HEK293 (cell line): ENCODE data around the gene HERC4.

Experiments used
- CTCF ChIA-PET: fragments of 350-600 bp; formaldehyde crosslinking; extraction: SDS; loops from one replicate; lab custom pipeline; 2021; ENCODE audit warnings: antibody characterized with exemption; lab: Yijun Ruan, JAX
- POLR2A ChIA-PET: fragments of 300-600 bp; formaldehyde crosslinking; extraction: SDS; loops from one replicate; lab custom pipeline; 2020; ENCODE audit warnings: antibody characterized with exemption, inconsistent platforms; lab: Yijun Ruan, JAX
- H3K27ac ChIP-seq: fragments of 200-500 bp; sonication (Bioruptor generic); 2 replicates; pipeline ENCODE4 v1.5.1; 2014; ENCODE audit warnings: low read depth, low read length, control low read depth, inconsistent platforms; ENCODE audit errors: extremely low read depth
- H3K36me3 ChIP-seq, 2 experiments: fragments of 200-500 bp in 1 of 2; sonication (Bioruptor generic) in 1 of 2; 1 replicate in 1 of 2; 2 replicates in 1 of 2; pipeline ENCODE4 v1.5.1; 2014 to 2017; ENCODE audit warnings: inconsistent platforms in 2 of 2, low read length in 2 of 2; ENCODE audit not compliant: control insufficient read depth in 2 of 2, insufficient read depth in 1 of 2
- H3K4me1 ChIP-seq: fragments of 200-500 bp; sonication (Bioruptor generic); 2 replicates; pipeline ENCODE4 v1.5.1; 2014; ENCODE audit warnings: mild to moderate bottlenecking, low read length, inconsistent platforms; ENCODE audit not compliant: control insufficient read depth, insufficient read depth
- H3K4me3 ChIP-seq: 2 replicates; pipeline ENCODE4 v1.5.1; 2011; ENCODE audit warnings: low read depth, mild to moderate bottlenecking, control low read depth, low read length, moderate library complexity
- H3K9me3 ChIP-seq: fragments of 200-500 bp; sonication (Bioruptor generic); 2 replicates; pipeline ENCODE4 v1.5.1; 2014; ENCODE audit warnings: low read depth, low read length, inconsistent platforms; ENCODE audit not compliant: control insufficient read depth, insufficient read depth
- GFI1B ChIP-seq: fragments of 450-650 bp; formaldehyde crosslinking; IDR thresholded peaks from 2 replicates; pipeline ENCODE4 v1.5.1; 2016; ENCODE audit warnings: missing biosample characterization, missing genetic modification characterization
- HOXC10 ChIP-seq: sonication (generic); formaldehyde crosslinking; IDR thresholded peaks from 2 replicates; pipeline ENCODE4 v1.8.1; 2023; ENCODE audit warnings: mild to moderate bottlenecking, missing genetic modification reagents
- IKZF3 ChIP-seq: fragments of 450-650 bp; IDR thresholded peaks from 2 replicates; pipeline ENCODE4 v1.5.0; 2018; ENCODE audit warnings: missing biosample characterization, mild to moderate bottlenecking, missing genetic modification characterization, moderate library complexity
- KLF16 ChIP-seq: fragments of 450-650 bp; formaldehyde crosslinking; IDR thresholded peaks from 2 replicates; pipeline ENCODE4 v1.5.1; 2017; ENCODE audit warnings: missing biosample characterization, missing genetic modification characterization
- KLF9 ChIP-seq: fragments of 450-650 bp; formaldehyde crosslinking; IDR thresholded peaks from 2 replicates; pipeline ENCODE4 v1.5.1; 2016; ENCODE audit warnings: missing biosample characterization, missing genetic modification characterization, low read depth
- OSR2 ChIP-seq: fragments of 450-650 bp; formaldehyde crosslinking; IDR thresholded peaks from 2 replicates; pipeline ENCODE4 v1.5.1; 2016; ENCODE audit warnings: missing biosample characterization, missing genetic modification characterization
- OVOL3 ChIP-seq: fragments of 450-650 bp; formaldehyde crosslinking; IDR thresholded peaks from 2 replicates; pipeline ENCODE4 v1.5.1; 2016; ENCODE audit warnings: missing biosample characterization, missing genetic modification characterization
- SETDB1 ChIP-seq: IDR thresholded peaks from one replicate; pipeline ENCODE4 v1.6.1; 2017; ENCODE audit warnings: mild to moderate bottlenecking, low read length, moderate library complexity, mixed read lengths; ENCODE audit not compliant: insufficient read length
- TCF7L2 ChIP-seq: IDR thresholded peaks from 2 replicates; pipeline ENCODE4 v1.6.1; 2011; ENCODE audit warnings: low read depth, mild to moderate bottlenecking, inconsistent platforms, low read length, moderate library complexity, borderline replicate concordance
- YY1 ChIP-seq: fragments of 450-650 bp; formaldehyde crosslinking; IDR thresholded peaks from 2 replicates; pipeline ENCODE4 v1.5.1; 2018; ENCODE audit warnings: missing biosample characterization, missing genetic modification characterization
- ZBTB48 ChIP-seq: fragments of 450-650 bp; formaldehyde crosslinking; IDR thresholded peaks from 2 replicates; pipeline ENCODE4 v1.5.1; 2016; ENCODE audit warnings: missing biosample characterization, missing genetic modification characterization
- ZNF138 ChIP-seq: fragments of 450-650 bp; formaldehyde crosslinking; IDR thresholded peaks from 2 replicates; pipeline ENCODE4 v1.5.1; 2016; ENCODE audit warnings: missing biosample characterization, missing genetic modification characterization, borderline replicate concordance
- ZNF146 ChIP-seq: fragments of 450-650 bp; formaldehyde crosslinking; IDR thresholded peaks from 2 replicates; pipeline ENCODE4 v1.5.1; 2016; ENCODE audit warnings: missing biosample characterization, missing genetic modification characterization
- ZNF335 ChIP-seq: fragments of 450-650 bp; formaldehyde crosslinking; conservative IDR thresholded peaks from 2 replicates; pipeline ENCODE4 v1.5.1; 2016; ENCODE audit warnings: missing biosample characterization, missing genetic modification characterization
- ZNF37A ChIP-seq: fragments of 450-650 bp; IDR thresholded peaks from 2 replicates; pipeline ENCODE4 v1.5.1; 2018; ENCODE audit warnings: missing biosample characterization, missing genetic modification characterization
- ZNF426 ChIP-seq: fragments of 450-650 bp; formaldehyde crosslinking; IDR thresholded peaks from 2 replicates; pipeline ENCODE4 v1.5.1; 2017; ENCODE audit warnings: missing biosample characterization, missing genetic modification characterization, mild to moderate bottlenecking, inconsistent platforms, moderate library complexity
- ZNF530 ChIP-seq: fragments of 450-650 bp; formaldehyde crosslinking; IDR thresholded peaks from 2 replicates; pipeline ENCODE4 v1.5.1; 2016; ENCODE audit warnings: low read depth, missing biosample characterization, missing genetic modification characterization
- ZNF560 ChIP-seq: fragments of 450-650 bp; formaldehyde crosslinking; IDR thresholded peaks from 2 replicates; pipeline ENCODE4 v1.5.1; 2017; ENCODE audit warnings: missing biosample characterization, missing genetic modification characterization, borderline replicate concordance
- ZNF677 ChIP-seq: fragments of 450-650 bp; IDR thresholded peaks from 2 replicates; pipeline ENCODE4 v1.5.0; 2018; ENCODE audit warnings: missing biosample characterization, mild to moderate bottlenecking, missing genetic modification characterization, moderate library complexity
- ZNF792 ChIP-seq: fragments of 450-650 bp; formaldehyde crosslinking; IDR thresholded peaks from 2 replicates; pipeline ENCODE4 v1.5.1; 2016; ENCODE audit warnings: missing biosample characterization, missing genetic modification characterization
- ZNF843 ChIP-seq: fragments of 450-650 bp; formaldehyde crosslinking; IDR thresholded peaks from 2 replicates; pipeline ENCODE4 v1.5.1; 2016; ENCODE audit warnings: missing biosample characterization, missing genetic modification characterization
- TF ChIP-seq, protein P1 (sequence below): fragments of 450-650 bp; formaldehyde crosslinking; IDR thresholded peaks from 2 replicates; pipeline ENCODE4 v1.5.1; 2017; ENCODE audit warnings: missing biosample characterization, missing genetic modification characterization
- TF ChIP-seq, protein P2 (sequence below): fragments of 450-650 bp; formaldehyde crosslinking; IDR thresholded peaks from 2 replicates; pipeline ENCODE4 v1.5.1; 2017; ENCODE audit warnings: missing biosample characterization, missing genetic modification characterization
- TF ChIP-seq, protein P3 (sequence below): sonication (generic); formaldehyde crosslinking; IDR thresholded peaks from 2 replicates; pipeline ENCODE4 v1.8.1; 2022; ENCODE audit warnings: mild to moderate bottlenecking, moderate library complexity, missing genetic modification reagents

Gene HERC4

DNA sequence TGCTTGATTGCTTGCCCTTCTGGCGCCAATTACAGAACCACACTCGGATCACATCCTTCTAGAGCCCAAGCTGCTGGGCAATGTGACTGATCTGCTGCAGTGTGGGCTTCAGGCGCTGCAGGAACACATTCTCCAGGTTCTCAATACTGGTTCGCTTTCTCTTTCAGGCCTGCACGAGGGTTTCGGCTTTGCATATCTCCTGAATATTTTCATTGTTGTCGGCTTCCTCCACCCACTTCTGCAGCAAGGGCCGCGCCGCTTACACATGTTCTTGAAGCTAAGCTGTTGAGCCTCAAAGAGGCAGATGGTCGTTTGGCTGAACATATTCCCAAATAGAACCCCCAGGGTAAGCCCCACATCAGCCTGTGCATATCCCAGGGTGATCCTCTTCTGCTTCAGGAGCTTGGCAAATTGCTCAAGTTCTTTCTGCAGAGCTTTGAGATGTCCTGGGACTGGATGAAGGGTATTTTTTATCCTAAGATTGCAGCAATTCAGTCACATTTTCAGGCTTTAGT lies 64.6 kb downstream of the HERC4 start:
- Histone ChIP-seq H3K9me3 (no peaks in the 10 kb centered on the region), H3K36me3 (peaks cover 0 to 11% of the 10 kb centered on the region in 2 experiments; a peak in 1 of 3 replicates), H3K4me1 (no peaks in the 10 kb centered on the region), H3K4me3 (no peak overlapping the region), H3K27ac (no peak overlapping the region)
- ChIA-PET CTCF (no interaction called here), POLR2A (no interaction called here)
- no peak for TF ChIP-seq ZNF792 (tag by site-specific recombination)
- no peak for TF ChIP-seq ZNF560

DNA sequence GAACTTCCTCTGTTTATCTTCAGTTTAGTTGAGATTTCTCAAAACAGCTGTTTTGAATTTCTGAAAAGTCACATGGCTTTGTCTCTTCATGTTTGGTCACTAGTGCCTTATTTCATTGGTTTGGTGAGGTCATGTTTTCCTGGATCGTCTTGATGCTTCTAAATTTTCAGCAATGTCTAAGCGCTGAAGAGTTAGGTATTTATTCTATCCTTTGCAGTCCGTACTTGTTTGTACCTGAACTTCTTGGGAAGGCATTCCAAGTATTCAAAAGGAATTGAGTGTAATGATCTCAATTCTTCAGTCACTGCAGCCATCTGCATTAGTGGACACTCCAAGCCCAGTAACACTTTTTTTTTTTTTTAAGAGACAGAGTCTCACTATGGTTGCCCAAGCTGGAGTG lies 67.7 kb downstream of the HERC4 start:
- Histone ChIP-seq H3K4me3 (no peak overlapping the region), H3K36me3 (peaks cover 0 to 9% of the 10 kb centered on the region in 2 experiments; a peak in 1 of 3 replicates), H3K4me1 (no peaks in the 10 kb centered on the region), H3K27ac (no peak overlapping the region), H3K9me3 (no peaks in the 10 kb centered on the region)
- CTCF ChIA-PET: no interaction called here
- TF ChIP-seq ZNF335 (tag by site-specific recombination) (no peak), SETDB1 (no peak), YY1 (no peak), ZBTB48 (no peak), GFI1B (tag by site-specific recombination) (no peak), HOXC10 (CRISPR knock-in tag) (no peak), KLF9 (no peak), TCF7L2 (no peak), ZNF530 (tag by site-specific recombination) (no peak), OVOL3 (tag by site-specific recombination) (no peak), KLF16 (no peak), IKZF3 (tag by site-specific recombination) (no peak), ZNF426 (no peak), ZNF138 (tag by site-specific recombination) (no peak), OSR2 (tag by site-specific recombination) (no peak), ZNF843 (tag by site-specific recombination) (no peak)
- TF ChIP-seq, protein P1, sequence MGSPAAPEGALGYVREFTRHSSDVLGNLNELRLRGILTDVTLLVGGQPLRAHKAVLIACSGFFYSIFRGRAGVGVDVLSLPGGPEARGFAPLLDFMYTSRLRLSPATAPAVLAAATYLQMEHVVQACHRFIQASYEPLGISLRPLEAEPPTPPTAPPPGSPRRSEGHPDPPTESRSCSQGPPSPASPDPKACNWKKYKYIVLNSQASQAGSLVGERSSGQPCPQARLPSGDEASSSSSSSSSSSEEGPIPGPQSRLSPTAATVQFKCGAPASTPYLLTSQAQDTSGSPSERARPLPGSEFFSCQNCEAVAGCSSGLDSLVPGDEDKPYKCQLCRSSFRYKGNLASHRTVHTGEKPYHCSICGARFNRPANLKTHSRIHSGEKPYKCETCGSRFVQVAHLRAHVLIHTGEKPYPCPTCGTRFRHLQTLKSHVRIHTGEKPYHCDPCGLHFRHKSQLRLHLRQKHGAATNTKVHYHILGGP: no peak
- TF ChIP-seq, protein P2, sequence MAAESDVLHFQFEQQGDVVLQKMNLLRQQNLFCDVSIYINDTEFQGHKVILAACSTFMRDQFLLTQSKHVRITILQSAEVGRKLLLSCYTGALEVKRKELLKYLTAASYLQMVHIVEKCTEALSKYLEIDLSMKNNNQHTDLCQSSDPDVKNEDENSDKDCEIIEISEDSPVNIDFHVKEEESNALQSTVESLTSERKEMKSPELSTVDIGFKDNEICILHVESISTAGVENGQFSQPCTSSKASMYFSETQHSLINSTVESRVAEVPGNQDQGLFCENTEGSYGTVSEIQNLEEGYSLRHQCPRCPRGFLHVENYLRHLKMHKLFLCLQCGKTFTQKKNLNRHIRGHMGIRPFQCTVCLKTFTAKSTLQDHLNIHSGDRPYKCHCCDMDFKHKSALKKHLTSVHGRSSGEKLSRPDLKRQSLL (tag by site-specific recombination): no peak
- TF ChIP-seq, protein P3, sequence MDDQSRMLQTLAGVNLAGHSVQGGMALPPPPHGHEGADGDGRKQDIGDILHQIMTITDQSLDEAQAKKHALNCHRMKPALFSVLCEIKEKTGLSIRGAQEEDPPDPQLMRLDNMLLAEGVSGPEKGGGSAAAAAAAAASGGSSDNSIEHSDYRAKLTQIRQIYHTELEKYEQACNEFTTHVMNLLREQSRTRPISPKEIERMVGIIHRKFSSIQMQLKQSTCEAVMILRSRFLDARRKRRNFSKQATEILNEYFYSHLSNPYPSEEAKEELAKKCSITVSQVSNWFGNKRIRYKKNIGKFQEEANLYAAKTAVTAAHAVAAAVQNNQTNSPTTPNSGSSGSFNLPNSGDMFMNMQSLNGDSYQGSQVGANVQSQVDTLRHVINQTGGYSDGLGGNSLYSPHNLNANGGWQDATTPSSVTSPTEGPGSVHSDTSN (CRISPR knock-in tag): no peak
- TF ChIP-seq, all 188 proteins: peak for 0
- POLR2A ChIA-PET: no interaction called here

DNA sequence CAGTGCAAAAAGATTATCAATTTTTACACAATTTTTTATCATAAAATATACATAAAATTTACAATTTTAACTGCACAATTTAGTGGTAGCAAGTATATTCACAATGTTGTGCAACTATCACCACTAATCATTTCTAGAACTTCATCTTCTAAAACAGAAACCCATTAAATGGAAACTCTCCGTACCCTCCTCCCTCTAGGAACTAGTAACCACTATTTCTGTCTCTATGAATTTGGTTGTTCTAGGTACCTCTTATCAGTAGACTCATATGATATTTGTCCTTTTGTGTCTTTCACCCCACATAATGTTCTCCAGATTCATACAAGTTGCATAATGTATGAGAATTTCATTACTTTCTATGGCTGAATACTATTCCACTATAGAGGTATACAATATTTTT lies 73.5 kb downstream of the HERC4 start:
- no peak overlapping the region for H3K27ac ChIP-seq
- TF ChIP-seq ZNF677: no peak
- TF ChIP-seq ZNF37A (tag by site-specific recombination): no peak
- peak; percentile 39; the same call in 1 of the 2 replicates for TF ChIP-seq ZNF146 (tag by site-specific recombination)
- no peak overlapping the region for H3K4me3 ChIP-seq
- peaks cover 0 to 2% of the 10 kb centered on the region in 2 experiments for H3K36me3 ChIP-seq
- ChIA-PET POLR2A (no interaction called here), CTCF (interaction anchor here (0.7 kb wide), 1 partner anchor 37 kb away, joined by 4 read pairs; no protein-coding TSS in a partner anchor)
- no peaks in the 10 kb centered on the region for H3K9me3 ChIP-seq
- H3K4me1 ChIP-seq: no peaks in the 10 kb centered on the region
